ENCODE results near the gene CTBP2. TPM values are rescaled to one million over a fixed set of nuclear protein-coding genes. Genes with fewer than 3 reads are reported as not detected.
A peak's percentile ranks its signal among the peaks of the same experiment; 100 is the strongest.

The CTBP2 gene
- total and polyA plus RNA-seq, 4 donors, result 32.4 to 85.7 (median 68.7) TPM

GRCh38 chr10:125123476-125124114, 36.8 kb downstream of the CTBP2 start:
- Histone ChIP-seq H3K27ac (ENCODE audit: low read depth in 1 of 2, low read length in 2 of 2) (peak overlapping the region in 1 of 2 donors; percentile 85), H3K36me3 (ENCODE audit: control insufficient read depth in 1 of 2, insufficient read depth in 2 of 2, low read length in 1 of 2) (no peaks in the 10 kb centered on the region), H3K27me3 (ENCODE audit: control insufficient read depth in 1 of 2, insufficient read depth in 2 of 2, low read length in 1 of 2) (no peaks in the 10 kb centered on the region), H3K4me3 (ENCODE audit: low read length in 2 of 2) (no peak overlapping the region), H3K9me3 (ENCODE audit: control insufficient read depth, low read length) (no peaks in the 10 kb centered on the region), H3K4me1 (ENCODE audit: control insufficient read depth in 1 of 2, insufficient read depth in 2 of 2, low read length in 2 of 2) (peaks cover 5 to 10% of the 10 kb centered on the region in 2 donors)
- WGBS, 2 donors, result 15% methylated on average over 13 of the region's 13 CpGs
- peak; percentile 79 for ATAC-seq (ENCODE audit: low FRiP score)
- DNase-seq, result peak; percentile 84 to 89
- intact Hi-C loops (cut with DNase I), result loop anchor here (5.0 kb wide), 1 partner anchor 36 kb away; no protein-coding TSS in a partner anchor

GRCh38 chr10:125122566-125122965, 37.8 kb downstream of the CTBP2 start:
- H3K4me1 ChIP-seq (ENCODE audit: control insufficient read depth in 1 of 2, insufficient read depth in 2 of 2, low read length in 2 of 2), result peaks cover 7 to 13% of the 10 kb centered on the region in 2 donors
- no peaks in the 10 kb centered on the region for H3K27me3 ChIP-seq (ENCODE audit: control insufficient read depth in 1 of 2, insufficient read depth in 2 of 2, low read length in 1 of 2)
- ATAC-seq (ENCODE audit: low FRiP score) (no peak), DNase-seq (peak in 1 of 2 donors; percentile 51)
- intact Hi-C loops (cut with DNase I), result loop anchor here (5.0 kb wide), 1 partner anchor 35 kb away; no protein-coding TSS in a partner anchor
- no peak overlapping the region for H3K4me3 ChIP-seq (ENCODE audit: low read length in 2 of 2)
- 79 to 82% methylated on average over 8 of the region's 8 CpGs for WGBS, 2 donors
- H3K9me3 ChIP-seq (ENCODE audit: control insufficient read depth, low read length), result no peaks in the 10 kb centered on the region
- H3K27ac ChIP-seq (ENCODE audit: low read depth in 1 of 2, low read length in 2 of 2), result no peak overlapping the region
- H3K36me3 ChIP-seq (ENCODE audit: control insufficient read depth in 1 of 2, insufficient read depth in 2 of 2, low read length in 1 of 2), result no peaks in the 10 kb centered on the region

DNA sequence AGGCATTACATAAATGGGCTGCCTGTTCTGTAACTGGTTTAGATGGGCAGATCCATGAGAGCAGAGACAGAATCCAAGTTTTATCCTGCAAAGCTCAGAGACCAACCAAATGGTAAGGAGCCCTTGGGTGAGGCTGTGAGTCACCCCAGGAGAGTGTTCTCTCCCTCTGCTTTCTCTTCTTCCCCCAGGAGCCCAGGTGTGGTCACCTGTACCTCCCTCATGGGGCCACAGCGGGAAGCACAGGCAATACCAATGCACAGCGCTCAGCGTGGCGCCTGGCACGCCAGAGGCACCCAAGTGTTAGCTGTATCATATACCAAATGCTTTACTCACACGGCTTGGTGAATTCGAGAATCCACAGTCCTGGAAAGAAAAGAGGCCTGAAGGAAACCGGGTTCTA, 39.4 kb downstream of the CTBP2 start:
- intact Hi-C loops (cut with DNase I), result loop anchor here (5.0 kb wide), 1 partner anchor 34 kb away; no protein-coding TSS in a partner anchor
- DNase-seq, result peak in 1 of 2 donors; percentile 57

GRCh38 chr10:125120053-125120710, 40.2 kb downstream of the CTBP2 start:
- 89% methylated on average over 11 of the region's 11 CpGs for WGBS, 2 donors
- no peak for ATAC-seq (ENCODE audit: low FRiP score)
- Histone ChIP-seq H3K27me3 (ENCODE audit: control insufficient read depth in 1 of 2, insufficient read depth in 2 of 2, low read length in 1 of 2) (no peaks in the 10 kb centered on the region), H3K27ac (ENCODE audit: low read depth in 1 of 2, low read length in 2 of 2) (no peak overlapping the region), H3K36me3 (ENCODE audit: control insufficient read depth in 1 of 2, insufficient read depth in 2 of 2, low read length in 1 of 2) (no peaks in the 10 kb centered on the region), H3K4me1 (ENCODE audit: control insufficient read depth in 1 of 2, insufficient read depth in 2 of 2, low read length in 2 of 2) (peaks cover 7 to 13% of the 10 kb centered on the region in 2 donors), H3K9me3 (ENCODE audit: control insufficient read depth, low read length) (no peaks in the 10 kb centered on the region), H3K4me3 (ENCODE audit: low read length in 2 of 2) (no peak overlapping the region)
- intact Hi-C loops (cut with DNase I), result loop anchor here (5.0 kb wide), 1 partner anchor 33 kb away; no protein-coding TSS in a partner anchor
- DNase-seq, result peak in 1 of 2 donors; percentile 31

More for the DNA sequence above, 39.4 kb downstream of the CTBP2 start:
- H3K4me1 ChIP-seq (ENCODE audit: control insufficient read depth in 1 of 2, insufficient read depth in 2 of 2, low read length in 2 of 2), result peaks cover 7 to 13% of the 10 kb centered on the region in 2 donors
- WGBS, 2 donors, result 94% methylated on average over 8 of the region's 8 CpGs
- H3K36me3 ChIP-seq (ENCODE audit: control insufficient read depth in 1 of 2, insufficient read depth in 2 of 2, low read length in 1 of 2), result no peaks in the 10 kb centered on the region
- no peaks in the 10 kb centered on the region for H3K9me3 ChIP-seq (ENCODE audit: control insufficient read depth, low read length)
- ATAC-seq (ENCODE audit: low FRiP score), result no peak
- no peak overlapping the region for H3K4me3 ChIP-seq (ENCODE audit: low read length in 2 of 2)
- no peaks in the 10 kb centered on the region for H3K27me3 ChIP-seq (ENCODE audit: control insufficient read depth in 1 of 2, insufficient read depth in 2 of 2, low read length in 1 of 2)
- H3K27ac ChIP-seq (ENCODE audit: low read depth in 1 of 2, low read length in 2 of 2), result no peak overlapping the region

DNA sequence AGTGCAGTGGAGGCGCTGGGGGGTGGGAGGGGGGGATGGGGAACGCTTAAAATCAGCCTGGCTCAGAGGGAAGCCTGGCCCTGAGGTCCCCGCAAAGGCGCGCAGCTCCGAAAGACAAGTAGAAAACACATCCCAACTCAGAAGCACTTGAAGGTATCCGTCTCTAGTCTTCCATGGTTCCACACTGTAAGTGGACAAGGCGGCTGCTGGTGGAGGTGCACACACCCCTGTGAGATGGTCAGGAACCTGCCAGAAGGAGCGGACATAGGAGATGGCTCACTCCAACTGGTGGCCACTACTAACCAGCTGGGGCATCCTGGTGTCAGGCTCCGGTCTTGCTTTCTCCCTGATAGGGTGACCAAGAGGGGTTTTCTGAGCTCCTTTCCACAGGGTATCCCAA, 41.7 kb downstream of the CTBP2 start:
- Histone ChIP-seq H3K27me3 (ENCODE audit: control insufficient read depth in 1 of 2, insufficient read depth in 2 of 2, low read length in 1 of 2) (no peaks in the 10 kb centered on the region), H3K4me3 (ENCODE audit: low read length in 2 of 2) (no peak overlapping the region), H3K27ac (ENCODE audit: low read depth in 1 of 2, low read length in 2 of 2) (peak overlapping the region in 1 of 2 donors; percentile 10), H3K36me3 (ENCODE audit: control insufficient read depth in 1 of 2, insufficient read depth in 2 of 2, low read length in 1 of 2) (no peaks in the 10 kb centered on the region), H3K4me1 (ENCODE audit: control insufficient read depth in 1 of 2, insufficient read depth in 2 of 2, low read length in 2 of 2) (peaks cover 7% of the 10 kb centered on the region in 2 donors), H3K9me3 (ENCODE audit: control insufficient read depth, low read length) (no peaks in the 10 kb centered on the region)
- WGBS, 2 donors, result 87 to 90% methylated on average over 10 of the region's 10 CpGs
- peak in 1 of 2 donors; percentile 57 for DNase-seq
- intact Hi-C loops (cut with DNase I), result loop anchor here in 1 of 2 donors (5.0 kb wide), 1 partner anchor 34 kb away; no protein-coding TSS in a partner anchor
- ATAC-seq (ENCODE audit: low FRiP score), result no peak

DNA sequence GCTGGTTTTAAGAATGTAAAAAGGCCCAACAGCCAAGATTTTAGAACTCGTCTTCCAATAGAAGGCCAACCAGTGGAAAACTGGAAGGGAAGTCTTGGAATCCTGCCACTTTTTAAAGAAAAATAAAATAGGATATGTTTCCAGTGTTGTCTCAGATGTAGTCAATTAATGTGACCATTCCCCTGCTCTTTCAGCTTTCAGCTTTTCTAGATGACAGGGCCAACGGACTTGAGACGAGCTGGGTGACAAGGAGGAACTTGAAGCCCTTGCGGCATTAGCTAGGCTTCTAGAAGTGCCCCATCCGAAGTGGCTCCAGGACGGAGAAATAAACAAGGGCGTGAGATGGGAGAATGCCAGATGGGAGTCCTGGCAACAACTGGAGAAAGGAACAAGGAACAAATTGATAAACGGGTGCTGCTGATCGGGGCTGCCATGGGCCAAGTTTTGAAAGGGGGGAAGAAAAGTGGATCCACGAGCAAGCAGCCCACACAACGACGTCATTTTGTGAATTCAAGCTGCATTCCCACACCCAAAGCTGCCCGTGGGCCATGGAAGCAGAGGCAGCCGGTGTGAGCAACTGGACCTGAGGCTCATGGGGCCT, 42.3 kb downstream of the CTBP2 start:
- H3K27ac ChIP-seq (ENCODE audit: low read depth in 1 of 2, low read length in 2 of 2), result peak overlapping the region in 1 of 2 donors; percentile 39
- H3K27me3 ChIP-seq (ENCODE audit: control insufficient read depth in 1 of 2, insufficient read depth in 2 of 2, low read length in 1 of 2), result no peaks in the 10 kb centered on the region
- WGBS, 2 donors, result 8 to 12% methylated on average over 14 of the region's 14 CpGs
- peak in 1 of 2 donors; percentile 50 for DNase-seq
- intact Hi-C loops (cut with DNase I), result loop anchor here in 1 of 2 donors (5.0 kb wide), 1 partner anchor 34 kb away; no protein-coding TSS in a partner anchor
- ATAC-seq (ENCODE audit: low FRiP score), result peak; percentile 2
- H3K36me3 ChIP-seq (ENCODE audit: control insufficient read depth in 1 of 2, insufficient read depth in 2 of 2, low read length in 1 of 2), result no peaks in the 10 kb centered on the region
- peaks cover 7% of the 10 kb centered on the region in 2 donors for H3K4me1 ChIP-seq (ENCODE audit: control insufficient read depth in 1 of 2, insufficient read depth in 2 of 2, low read length in 2 of 2)
- no peak overlapping the region for H3K4me3 ChIP-seq (ENCODE audit: low read length in 2 of 2)
- H3K9me3 ChIP-seq (ENCODE audit: control insufficient read depth, low read length), result no peaks in the 10 kb centered on the region

DNA sequence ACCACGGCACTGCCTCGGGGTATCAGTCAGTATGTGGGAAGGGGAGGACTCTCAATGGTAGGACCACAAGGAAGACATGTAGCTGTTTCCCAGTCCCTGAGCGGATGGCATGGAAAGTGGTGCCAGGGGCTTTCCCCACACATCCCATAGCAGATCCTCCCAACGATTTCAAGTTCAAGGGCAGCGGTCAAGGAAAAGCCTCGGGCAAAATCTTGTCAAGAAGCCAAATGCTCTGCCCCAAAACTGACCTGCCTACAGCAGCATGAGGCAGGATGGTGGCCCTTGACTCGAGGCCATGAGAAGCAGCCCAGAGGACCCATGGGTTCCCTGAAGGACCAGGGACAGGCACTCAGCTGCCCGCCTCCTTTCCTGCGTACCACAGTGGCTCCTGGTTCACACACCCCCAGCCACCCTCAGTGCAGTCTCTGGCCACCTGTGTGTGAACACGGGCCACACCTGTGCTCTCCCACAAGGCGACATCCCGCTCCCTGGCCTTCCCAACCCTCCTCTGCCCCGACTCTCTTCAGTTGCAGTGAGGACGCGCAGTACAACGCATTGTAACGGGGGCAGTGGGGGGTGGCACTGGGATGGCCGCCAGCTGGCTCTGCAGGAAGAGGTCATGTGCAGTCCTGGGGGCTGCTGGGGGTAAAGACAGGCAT, 43.6 kb downstream of the CTBP2 start:
- Histone ChIP-seq H3K27me3 (ENCODE audit: control insufficient read depth in 1 of 2, insufficient read depth in 2 of 2, low read length in 1 of 2) (no peaks in the 10 kb centered on the region), H3K27ac (ENCODE audit: low read depth in 1 of 2, low read length in 2 of 2) (no peak overlapping the region), H3K4me3 (ENCODE audit: low read length in 2 of 2) (no peak overlapping the region), H3K9me3 (ENCODE audit: control insufficient read depth, low read length) (no peaks in the 10 kb centered on the region), H3K36me3 (ENCODE audit: control insufficient read depth in 1 of 2, insufficient read depth in 2 of 2, low read length in 1 of 2) (no peaks in the 10 kb centered on the region), H3K4me1 (ENCODE audit: control insufficient read depth in 1 of 2, insufficient read depth in 2 of 2, low read length in 2 of 2) (peaks cover 3 to 7% of the 10 kb centered on the region in 2 donors)
- DNase-seq, result peak in 1 of 2 donors; percentile 60
- no peak for ATAC-seq (ENCODE audit: low FRiP score)
- intact Hi-C loops (cut with DNase I), result loop anchor here in 1 of 2 donors (5.0 kb wide), 1 partner anchor 36 kb away; no protein-coding TSS in a partner anchor
- 74 to 84% methylated on average over 17 to 18 of the region's 18 CpGs for WGBS, 2 donors

GRCh38 chr10:125116041-125116649, 44.2 kb downstream of the CTBP2 start:
- Histone ChIP-seq H3K4me3 (ENCODE audit: low read length in 2 of 2) (no peak overlapping the region), H3K27me3 (ENCODE audit: control insufficient read depth in 1 of 2, insufficient read depth in 2 of 2, low read length in 1 of 2) (no peaks in the 10 kb centered on the region), H3K9me3 (ENCODE audit: control insufficient read depth, low read length) (no peaks in the 10 kb centered on the region), H3K27ac (ENCODE audit: low read depth in 1 of 2, low read length in 2 of 2) (no peak overlapping the region), H3K36me3 (ENCODE audit: control insufficient read depth in 1 of 2, insufficient read depth in 2 of 2, low read length in 1 of 2) (no peaks in the 10 kb centered on the region), H3K4me1 (ENCODE audit: control insufficient read depth in 1 of 2, insufficient read depth in 2 of 2, low read length in 2 of 2) (peaks cover 3 to 7% of the 10 kb centered on the region in 2 donors)
- DNase-seq (peak in 1 of 2 donors; percentile 67), ATAC-seq (ENCODE audit: low FRiP score) (no peak)
- WGBS, 2 donors, result 87 to 89% methylated on average over 16 of the region's 16 CpGs
- intact Hi-C loops (cut with DNase I), result loop anchor here in 1 of 2 donors (5.0 kb wide), 1 partner anchor 36 kb away; no protein-coding TSS in a partner anchor

All from aorta (tissue), 5 donors.